GM19452 (cell line): ENCODE data around the gene SMIM41.

Experiments used
- ATAC-seq: cut with Tn5 transposase; IDR thresholded peaks from one replicate; pipeline ENCODE4 v1.9.1; 2021; ENCODE audit not compliant: unreplicated experiment

Gene SMIM41

GRCh38 chr12:52079576-52080402 lies at the start of gene SMIM41:
SMIM41 (plus strand) TSS chr12:52079704; CDS start chr12:52079780, 76 bp downstream.
- ATAC-seq = no peak

GRCh38 chr12:52032446-52032803 lies 47.1 kb upstream of the SMIM41 start:
- no peak for ATAC-seq

DNA sequence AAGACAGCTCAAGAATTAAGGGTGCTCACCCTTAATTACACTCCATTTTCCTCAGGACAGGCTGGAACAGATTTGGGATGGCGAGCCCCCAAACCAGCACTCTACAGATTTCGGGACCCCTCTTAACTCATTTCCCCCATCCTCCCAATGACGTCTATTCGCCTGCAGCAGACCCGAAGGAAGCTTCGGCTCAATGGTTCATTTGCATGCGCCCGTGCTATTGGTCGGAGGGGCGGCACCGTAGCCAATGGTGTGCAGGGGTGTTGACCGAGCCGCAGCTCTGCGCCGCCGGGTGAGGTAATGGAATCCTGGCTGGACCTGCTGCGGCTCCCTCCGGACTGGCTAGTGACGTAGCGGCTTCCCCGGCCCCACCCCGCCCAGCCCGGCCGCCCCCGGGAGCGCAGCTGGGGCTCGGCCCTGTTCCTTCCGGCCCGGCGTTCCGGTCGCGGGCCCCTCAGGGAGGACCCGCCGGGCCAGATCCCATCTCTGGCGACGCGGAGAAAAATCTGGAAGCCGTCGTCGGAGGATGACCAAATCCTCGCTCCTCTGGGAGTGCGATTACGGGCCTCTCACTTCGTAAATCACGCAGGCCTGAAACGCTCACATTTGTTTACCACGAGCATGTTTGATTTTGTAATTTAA lies 46.6 kb upstream of the SMIM41 start:
- ATAC-seq = peak; percentile 86

DNA sequence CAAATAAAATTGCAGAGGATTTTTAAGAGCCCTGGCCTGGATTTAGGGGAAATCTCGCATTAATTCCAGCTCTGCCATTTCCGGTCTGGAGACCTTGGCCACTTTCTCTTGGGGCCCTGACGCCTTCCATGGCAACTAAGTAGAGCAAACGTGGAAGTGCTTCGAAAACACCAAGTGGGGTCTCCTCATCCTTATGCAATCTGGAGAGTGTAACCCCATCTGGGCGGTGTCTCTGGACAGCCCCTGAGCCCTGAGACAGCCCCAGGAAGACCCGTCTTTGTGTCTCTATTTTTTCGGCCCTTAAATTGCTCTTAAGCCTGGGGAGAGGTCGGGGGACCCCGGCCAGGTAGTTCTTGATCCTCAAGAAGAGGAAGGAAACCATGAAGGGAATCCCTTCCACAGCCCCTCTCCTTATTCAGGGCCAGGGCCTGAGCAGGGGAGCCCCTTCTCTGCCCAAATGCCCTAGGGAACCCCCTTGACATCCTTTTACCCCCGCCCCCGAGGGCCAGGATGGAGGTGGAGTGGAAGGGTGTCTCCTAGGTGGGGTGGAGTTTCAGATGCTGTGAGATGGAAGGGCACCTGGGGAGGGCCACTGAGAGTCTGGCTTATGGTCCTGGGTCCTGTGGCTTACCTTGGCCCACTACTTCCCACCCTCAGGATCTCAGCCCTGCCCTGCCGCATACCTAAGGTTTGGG lies 45.9 kb upstream of the SMIM41 start:
- ATAC-seq = no peak

- ATAC-seq = no peak
Measured at GRCh38 chr12:52035190-52035589, 44.3 kb upstream of the SMIM41 start.

- no peak for ATAC-seq
Measured at GRCh38 chr12:52035926-52036325, 43.6 kb upstream of the SMIM41 start.

DNA sequence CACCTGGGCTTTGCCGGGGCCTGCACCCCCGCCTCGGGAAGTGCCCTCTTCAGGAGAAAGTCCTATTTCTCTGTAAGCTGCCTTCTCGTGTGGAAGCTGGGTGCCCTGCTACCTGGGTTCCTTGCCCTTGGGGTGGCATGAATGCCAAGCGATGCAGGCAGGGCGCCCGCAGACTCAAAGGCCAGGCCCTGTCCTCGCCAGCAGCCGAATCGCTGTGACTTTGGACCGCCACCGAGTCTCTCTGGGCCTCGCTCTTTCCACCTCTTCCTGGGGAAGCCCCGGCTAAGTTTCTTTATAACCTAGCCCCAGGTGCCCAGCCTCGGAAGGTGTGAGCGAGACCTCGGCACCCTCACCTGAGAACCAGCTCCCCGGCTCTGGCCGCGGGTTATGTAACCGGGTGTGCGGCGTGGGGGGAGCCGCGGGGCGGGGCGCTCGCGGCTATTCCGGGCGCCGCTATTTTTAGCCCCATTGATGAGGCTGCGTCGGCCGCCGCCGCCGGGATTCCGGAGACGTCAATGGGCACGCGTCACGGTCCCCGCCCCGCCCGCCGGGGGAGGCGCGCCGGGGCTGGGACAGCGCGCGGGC lies 42.8 kb upstream of the SMIM41 start:
- ATAC-seq = peak; percentile 47

DNA sequence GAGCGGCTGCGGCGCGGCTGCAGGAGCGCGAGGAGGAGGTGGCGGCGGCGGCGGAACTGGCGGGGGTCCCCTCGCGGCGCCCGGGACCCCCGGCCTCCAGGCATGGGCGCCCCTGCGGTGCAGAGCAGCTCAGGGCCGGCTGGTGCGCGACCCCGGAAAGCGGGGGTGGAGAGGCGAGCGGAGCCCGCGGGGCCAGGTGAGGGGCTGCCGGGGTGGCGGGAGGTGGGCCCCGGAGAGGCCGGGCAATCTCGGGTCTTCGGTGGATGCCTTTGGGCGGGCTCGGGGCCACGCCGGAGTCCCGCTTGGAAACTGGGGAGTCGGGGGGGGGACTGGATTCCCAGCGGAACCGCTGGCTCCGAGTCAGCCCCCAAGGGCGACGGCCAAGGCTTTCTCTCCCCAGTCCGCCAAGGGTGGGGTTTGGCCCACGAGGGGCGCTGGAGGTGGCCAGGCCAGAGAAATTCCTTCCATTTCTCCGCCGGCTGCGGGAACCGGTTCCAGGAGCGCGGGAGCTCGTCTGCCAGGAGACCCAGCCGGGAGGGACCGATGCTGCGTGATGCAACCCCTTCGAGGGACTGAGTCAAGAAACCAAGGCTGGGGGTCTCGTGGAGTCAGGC lies 42.1 kb upstream of the SMIM41 start:
- ATAC-seq = no peak

- no peak for ATAC-seq
Measured at GRCh38 chr12:52038447-52038846, 41.1 kb upstream of the SMIM41 start.

- no peak for ATAC-seq
Measured at GRCh38 chr12:52041035-52041434, 38.5 kb upstream of the SMIM41 start.

DNA sequence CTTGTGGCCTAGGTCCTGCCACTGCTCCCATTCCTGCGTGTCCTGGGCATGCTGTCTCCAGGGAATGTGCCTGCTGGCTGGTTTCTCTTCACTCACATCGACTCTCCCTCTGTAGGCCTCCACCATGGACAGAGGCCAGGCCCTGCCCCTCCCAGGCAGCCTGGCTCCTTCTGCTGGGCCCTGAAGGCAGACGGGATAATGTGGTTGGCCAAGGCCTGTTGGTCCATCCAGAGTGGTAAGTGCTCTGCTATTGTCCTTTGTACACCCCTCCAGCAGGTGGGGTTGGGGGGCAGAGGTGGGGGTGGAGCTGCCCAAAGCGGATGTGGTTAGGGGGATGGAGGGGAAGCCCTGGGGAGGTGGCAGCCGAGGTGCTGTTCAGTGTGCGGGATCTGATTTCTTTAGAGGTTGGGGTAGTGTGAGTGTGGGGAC lies 37.8 kb upstream of the SMIM41 start:
- ATAC-seq = no peak

DNA sequence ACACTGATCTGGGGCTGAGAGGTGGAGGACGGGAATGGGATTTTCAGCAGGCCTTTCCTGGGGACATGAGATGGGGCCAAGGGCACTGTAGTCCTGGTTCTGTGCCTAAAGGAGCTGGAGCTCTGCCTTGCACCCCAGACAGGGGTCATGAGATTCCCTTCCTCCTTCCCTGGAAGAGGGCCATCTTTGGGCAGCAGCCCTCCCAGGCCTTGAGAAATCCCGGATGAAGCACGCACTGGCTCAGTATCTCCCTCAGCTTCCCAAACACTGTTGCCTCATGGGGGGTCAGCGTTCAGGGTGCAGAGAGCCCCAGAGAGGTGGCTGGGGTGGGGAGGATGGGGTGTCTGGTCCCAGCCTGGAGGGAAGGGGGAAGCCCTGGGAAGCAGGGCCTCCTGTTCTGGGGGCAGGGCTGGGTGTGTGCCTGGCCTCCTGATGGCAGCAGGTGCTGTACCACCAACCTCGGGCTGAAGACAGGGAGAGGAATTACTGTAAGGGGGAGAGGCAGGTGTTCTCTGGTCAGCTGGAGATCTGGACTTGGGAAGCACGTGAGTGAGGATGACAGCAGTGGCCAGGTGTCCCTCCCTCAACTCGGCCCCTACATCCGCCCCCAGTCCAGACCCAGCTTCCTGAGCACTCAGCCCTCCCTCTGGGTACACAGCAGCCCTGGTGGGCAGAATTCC lies 36.7 kb upstream of the SMIM41 start:
- no peak for ATAC-seq

DNA sequence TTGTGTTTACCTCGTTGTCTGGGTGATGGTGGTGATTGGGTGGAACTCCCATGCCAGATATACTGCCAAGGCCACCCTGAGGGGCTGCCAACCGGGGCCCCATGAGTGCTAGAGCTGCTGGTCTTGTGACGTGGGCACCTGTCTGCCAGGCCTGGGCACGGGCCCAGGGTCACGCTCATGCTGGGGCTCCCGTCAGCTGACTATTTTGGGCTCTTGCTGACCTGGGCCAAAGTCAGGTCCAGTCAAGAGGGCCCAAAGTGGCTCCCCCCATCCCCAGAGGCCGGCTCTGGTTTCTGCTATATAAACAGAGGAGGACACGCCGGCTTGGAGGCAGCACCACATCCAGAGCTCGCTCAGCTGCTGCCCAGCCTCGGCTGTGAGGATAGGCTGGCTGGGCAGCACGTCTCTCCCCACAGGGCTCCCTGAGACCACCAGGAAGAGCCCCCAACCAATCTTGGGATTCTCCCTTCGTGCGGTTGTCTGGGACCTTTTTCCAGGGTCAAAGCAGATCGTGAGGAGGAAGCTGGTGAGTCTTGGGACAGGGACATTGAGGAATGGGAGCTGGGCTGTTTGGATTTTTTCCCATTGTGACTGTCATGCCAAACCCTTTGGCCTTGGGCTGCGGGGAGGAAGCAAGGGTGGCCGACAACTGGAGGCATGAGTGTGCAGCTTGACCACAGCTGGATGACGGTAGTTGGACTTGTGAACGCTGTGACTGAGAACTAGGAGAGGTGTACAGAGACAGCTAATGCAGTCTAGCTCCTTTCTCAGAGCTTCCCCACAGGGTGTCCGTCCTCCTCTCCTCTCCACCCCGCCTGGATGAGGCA lies 35.9 kb upstream of the SMIM41 start:
- ATAC-seq = no peak

GRCh38 chr12:52044292-52044983 lies 35.1 kb upstream of the SMIM41 start:
- ATAC-seq = no peak

DNA sequence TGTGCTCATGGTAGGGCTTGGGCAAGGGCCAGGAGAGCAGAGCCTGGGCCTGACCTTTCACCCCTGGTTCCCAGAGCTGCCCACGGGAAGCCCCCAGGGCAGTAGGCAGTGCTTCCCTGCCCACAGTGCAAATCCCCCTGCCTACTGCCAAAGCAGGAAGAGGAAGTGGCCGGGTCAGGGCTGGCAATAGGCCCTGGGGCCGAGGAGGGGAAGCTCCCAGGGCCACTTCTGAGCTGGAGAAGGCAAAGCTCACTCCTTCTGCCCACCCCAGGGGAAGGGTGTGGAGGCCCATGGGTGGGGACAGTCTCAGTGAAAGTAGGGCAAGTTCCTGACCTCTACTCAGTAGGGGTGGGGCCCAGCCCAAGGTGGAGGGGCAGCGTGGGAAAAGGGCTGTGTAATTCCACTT lies 33.7 kb upstream of the SMIM41 start:
- no peak for ATAC-seq

GRCh38 chr12:52046859-52047258 lies 32.6 kb upstream of the SMIM41 start:
- ATAC-seq = no peak

DNA sequence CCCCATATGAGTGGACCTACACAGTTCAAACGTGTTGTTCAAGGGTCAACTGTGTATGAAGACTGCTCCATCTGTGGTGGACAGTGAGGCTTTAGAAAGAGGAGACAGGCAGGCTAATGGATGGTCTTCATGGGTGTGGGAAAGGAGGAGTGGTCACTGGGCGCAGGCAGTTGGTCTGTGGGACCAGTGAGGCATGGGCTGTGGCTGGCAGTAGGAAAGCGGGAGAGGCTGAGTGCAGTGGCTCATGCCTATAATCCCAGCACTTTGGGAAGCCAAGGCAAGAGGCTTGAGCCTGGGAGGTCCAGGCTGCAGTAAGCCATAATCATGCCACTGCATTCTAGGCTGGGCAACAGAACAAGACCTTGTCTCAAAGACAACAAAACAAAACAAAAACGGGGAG lies 30.2 kb upstream of the SMIM41 start:
- ATAC-seq = no peak

- no peak for ATAC-seq
Measured at GRCh38 chr12:52049688-52050087, 29.8 kb upstream of the SMIM41 start.

DNA sequence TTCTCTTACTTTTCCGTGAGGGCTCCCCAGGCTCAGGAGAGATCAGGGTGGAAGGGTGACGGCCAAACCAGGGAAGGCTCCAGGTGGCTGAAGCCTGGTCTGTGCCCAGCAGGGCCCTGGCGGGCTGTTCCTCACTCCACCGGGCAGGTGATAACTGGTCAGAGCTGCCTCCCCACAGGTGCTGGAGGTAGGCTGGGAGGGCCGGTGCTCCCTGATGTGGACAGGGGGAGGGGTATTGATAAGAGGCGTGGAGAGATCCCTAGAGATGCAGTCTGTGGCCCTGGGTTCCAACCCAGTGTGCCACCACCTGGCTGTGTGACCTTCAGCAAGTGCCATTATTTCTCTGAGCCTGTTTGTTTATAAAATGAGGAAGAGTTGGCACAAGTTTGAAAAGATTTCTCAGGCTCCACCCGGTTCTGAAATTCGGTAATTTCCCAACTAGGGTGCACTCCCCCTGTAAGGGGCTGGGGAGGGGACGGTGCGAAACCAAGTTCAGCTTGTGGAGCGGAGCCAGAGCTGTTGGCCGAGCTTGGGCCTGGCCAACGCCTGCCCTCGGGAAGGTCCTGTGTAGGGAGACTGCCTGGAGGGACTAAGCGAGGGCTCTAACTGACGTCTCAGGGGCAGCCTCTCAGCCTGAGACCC lies 29.3 kb upstream of the SMIM41 start:
- no peak for ATAC-seq
